C4-2B (cell line): ENCODE measurements around the gene NUDT12.

Source experiments
- ZFX ChIP-seq: fragments of 450-650 bp; IDR thresholded peaks from 2 replicates; pipeline ENCODE4 v1.6.1; 2017
- TF ChIP-seq, protein P1 (sequence below): fragments of 450-650 bp; conservative IDR thresholded peaks from 2 replicates; pipeline ENCODE4 v1.5.1; 2017; ENCODE audit warnings: mild to moderate bottlenecking

DNA sequence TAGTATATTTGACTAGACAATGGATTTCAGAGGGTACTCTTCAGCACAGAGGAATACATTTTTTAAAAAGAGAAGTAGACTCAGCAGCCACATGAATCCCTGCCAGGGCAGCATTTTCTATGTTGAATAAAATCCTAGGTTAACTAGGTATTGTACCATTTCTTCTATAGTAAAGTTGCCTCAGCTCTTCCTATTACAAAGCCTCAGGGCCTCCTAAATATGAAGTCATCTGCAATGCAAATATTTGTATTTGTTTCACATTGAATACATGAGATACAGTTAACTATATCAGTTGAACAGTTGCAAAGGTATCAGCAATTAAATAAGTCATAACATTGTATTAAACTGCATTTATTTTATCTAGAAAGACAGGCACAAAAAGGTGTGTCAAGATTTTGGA, 59.5 kb downstream of the NUDT12 start:
- TF ChIP-seq, protein P1, sequence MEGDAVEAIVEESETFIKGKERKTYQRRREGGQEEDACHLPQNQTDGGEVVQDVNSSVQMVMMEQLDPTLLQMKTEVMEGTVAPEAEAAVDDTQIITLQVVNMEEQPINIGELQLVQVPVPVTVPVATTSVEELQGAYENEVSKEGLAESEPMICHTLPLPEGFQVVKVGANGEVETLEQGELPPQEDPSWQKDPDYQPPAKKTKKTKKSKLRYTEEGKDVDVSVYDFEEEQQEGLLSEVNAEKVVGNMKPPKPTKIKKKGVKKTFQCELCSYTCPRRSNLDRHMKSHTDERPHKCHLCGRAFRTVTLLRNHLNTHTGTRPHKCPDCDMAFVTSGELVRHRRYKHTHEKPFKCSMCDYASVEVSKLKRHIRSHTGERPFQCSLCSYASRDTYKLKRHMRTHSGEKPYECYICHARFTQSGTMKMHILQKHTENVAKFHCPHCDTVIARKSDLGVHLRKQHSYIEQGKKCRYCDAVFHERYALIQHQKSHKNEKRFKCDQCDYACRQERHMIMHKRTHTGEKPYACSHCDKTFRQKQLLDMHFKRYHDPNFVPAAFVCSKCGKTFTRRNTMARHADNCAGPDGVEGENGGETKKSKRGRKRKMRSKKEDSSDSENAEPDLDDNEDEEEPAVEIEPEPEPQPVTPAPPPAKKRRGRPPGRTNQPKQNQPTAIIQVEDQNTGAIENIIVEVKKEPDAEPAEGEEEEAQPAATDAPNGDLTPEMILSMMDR: no peak
- TF ChIP-seq ZFX: no peak
